Central memory CD8-positive, alpha-beta T cell (primary cell): ENCODE measurements around the gene KNOP1.
"Not testable (repeated sequence)": the region's sequence is repeated elsewhere in the genome, so short reads cannot be mapped to it uniquely, and the experiment has no call there.

Source experiments
- ATAC-seq: fragments of 150-1000 bp; cut with Tn5 transposase; replicated peaks from 2 replicates; pipeline ENCODE4 v1.10.0; 2022; ENCODE audit warnings: mild to moderate bottlenecking, moderate FRiP score, moderate number of reproducible peaks; ENCODE audit not compliant: poor library complexity, severe bottlenecking; ENCODE audit errors: extremely low read depth
- DNase-seq, 2 donors: peaks; one replicate each; pipeline ENCODE4 v3.0.0; 2021; ENCODE audit warnings: low spot score in 2 of 2
- H3K27ac Mint-ChIP-seq: one replicate; pipeline ENCODE4 v1.8.0; 2022; ENCODE audit warnings: low read depth, mild to moderate bottlenecking, moderate library complexity, mixed read lengths
- H3K27me3 Mint-ChIP-seq: one replicate; pipeline ENCODE4 v1.8.0; 2022; ENCODE audit warnings: mixed read lengths
- H3K36me3 Mint-ChIP-seq: one replicate; pipeline ENCODE4 v1.8.0; 2022; ENCODE audit warnings: mild to moderate bottlenecking, moderate library complexity, mixed read lengths; ENCODE audit not compliant: insufficient read depth
- H3K4me1 Mint-ChIP-seq: one replicate; pipeline ENCODE4 v1.8.0; 2022; ENCODE audit warnings: mixed read lengths
- H3K4me3 Mint-ChIP-seq: one replicate; pipeline ENCODE4 v1.8.0; 2022; ENCODE audit warnings: mild to moderate bottlenecking, moderate library complexity, mixed read lengths
- H3K9me3 Mint-ChIP-seq: one replicate; pipeline ENCODE4 v1.8.0; 2022; ENCODE audit warnings: mixed read lengths

KNOP1 gene

GRCh38 chr16:19681637-19682036 is 36.4 kb downstream of the KNOP1 start:
- DNase-seq = no peak
- no peak overlapping the region for H3K4me3 Mint-ChIP-seq
- H3K27ac Mint-ChIP-seq = no peak overlapping the region
- H3K4me1 Mint-ChIP-seq = no peaks in the 10 kb centered on the region
- H3K36me3 Mint-ChIP-seq = peaks cover 10% of the 10 kb centered on the region
- H3K9me3 Mint-ChIP-seq = no peaks in the 10 kb centered on the region
- no peaks in the 10 kb centered on the region for H3K27me3 Mint-ChIP-seq
- no peak for ATAC-seq

- ATAC-seq (no peak), DNase-seq (no peak)
- peak overlapping the region; percentile 76 for H3K27ac Mint-ChIP-seq
- no peaks in the 10 kb centered on the region for H3K27me3 Mint-ChIP-seq
- peaks cover 15% of the 10 kb centered on the region for H3K36me3 Mint-ChIP-seq
- H3K9me3 Mint-ChIP-seq = no peaks in the 10 kb centered on the region
- H3K4me1 Mint-ChIP-seq = no peaks in the 10 kb centered on the region
- H3K4me3 Mint-ChIP-seq = no peak overlapping the region
Observed at GRCh38 chr16:19680881-19681340, 37.1 kb downstream of the KNOP1 start.

GRCh38 chr16:19679281-19679680 is 38.7 kb downstream of the KNOP1 start:
- not testable (repeated sequence) for ATAC-seq

GRCh38 chr16:19678804-19679203 is 39.2 kb downstream of the KNOP1 start:
- no peaks in the 10 kb centered on the region for H3K27me3 Mint-ChIP-seq
- H3K36me3 Mint-ChIP-seq = peaks cover 16% of the 10 kb centered on the region
- DNase-seq (no peak), ATAC-seq (no peak)
- H3K27ac Mint-ChIP-seq = no peak overlapping the region
- H3K4me1 Mint-ChIP-seq = no peaks in the 10 kb centered on the region
- no peak overlapping the region for H3K4me3 Mint-ChIP-seq
- H3K9me3 Mint-ChIP-seq = no peaks in the 10 kb centered on the region

More at GRCh38 chr16:19679281-19679680, 38.7 kb downstream of the KNOP1 start:
- H3K4me1 Mint-ChIP-seq, H3K4me3 Mint-ChIP-seq, H3K27me3 Mint-ChIP-seq, H3K9me3 Mint-ChIP-seq, DNase-seq, H3K27ac Mint-ChIP-seq: not testable (repeated sequence)
- peaks cover 16% of the 10 kb centered on the region for H3K36me3 Mint-ChIP-seq

- no peak overlapping the region for H3K4me3 Mint-ChIP-seq
- H3K9me3 Mint-ChIP-seq = no peaks in the 10 kb centered on the region
- peaks cover 11% of the 10 kb centered on the region for H3K36me3 Mint-ChIP-seq
- H3K4me1 Mint-ChIP-seq = no peaks in the 10 kb centered on the region
- no peak overlapping the region for H3K27ac Mint-ChIP-seq
- ATAC-seq (no peak), DNase-seq (no peak)
- H3K27me3 Mint-ChIP-seq = no peaks in the 10 kb centered on the region
Observed at GRCh38 chr16:19677402-19677801, 40.6 kb downstream of the KNOP1 start.

GRCh38 chr16:19674485-19674884 is 43.5 kb downstream of the KNOP1 start:
- Mint-ChIP-seq H3K36me3 (peaks cover 16% of the 10 kb centered on the region), H3K4me3 (no peak overlapping the region), H3K27me3 (no peaks in the 10 kb centered on the region), H3K9me3 (no peaks in the 10 kb centered on the region), H3K4me1 (no peaks in the 10 kb centered on the region), H3K27ac (no peak overlapping the region)
- DNase-seq (no peak), ATAC-seq (no peak)

GRCh38 chr16:19672378-19672777 is 45.6 kb downstream of the KNOP1 start:
- DNase-seq = no peak

GRCh38 chr16:19666477-19666876 is 51.5 kb downstream of the KNOP1 start:
- no peak for ATAC-seq
- H3K4me3 Mint-ChIP-seq = no peak overlapping the region
- no peaks in the 10 kb centered on the region for H3K27me3 Mint-ChIP-seq
- DNase-seq = no peak
- peak overlapping the region; percentile 68 for H3K27ac Mint-ChIP-seq
- peaks cover 12% of the 10 kb centered on the region for H3K36me3 Mint-ChIP-seq
- peaks cover 4% of the 10 kb centered on the region for H3K9me3 Mint-ChIP-seq
- H3K4me1 Mint-ChIP-seq = no peaks in the 10 kb centered on the region

More at GRCh38 chr16:19672378-19672777, 45.6 kb downstream of the KNOP1 start:
- H3K4me3 Mint-ChIP-seq = no peak overlapping the region
- H3K9me3 Mint-ChIP-seq = no peaks in the 10 kb centered on the region
- no peaks in the 10 kb centered on the region for H3K4me1 Mint-ChIP-seq
- H3K27ac Mint-ChIP-seq = no peak overlapping the region
- H3K36me3 Mint-ChIP-seq = peaks cover 18% of the 10 kb centered on the region
- H3K27me3 Mint-ChIP-seq = no peaks in the 10 kb centered on the region
- ATAC-seq = no peak

- ATAC-seq, DNase-seq, H3K27ac Mint-ChIP-seq, H3K27me3 Mint-ChIP-seq, H3K9me3 Mint-ChIP-seq, H3K4me3 Mint-ChIP-seq, H3K4me1 Mint-ChIP-seq: not testable (repeated sequence)
- peaks cover 14% of the 10 kb centered on the region for H3K36me3 Mint-ChIP-seq
Observed at GRCh38 chr16:19665313-19665712, 52.7 kb downstream of the KNOP1 start.

GRCh38 chr16:19664166-19664565 is 53.9 kb downstream of the KNOP1 start:
- H3K27me3 Mint-ChIP-seq = no peaks in the 10 kb centered on the region
- DNase-seq = no peak
- no peak for ATAC-seq
- peaks cover 10% of the 10 kb centered on the region for H3K36me3 Mint-ChIP-seq
- H3K9me3 Mint-ChIP-seq = peaks cover 4% of the 10 kb centered on the region
- H3K4me1 Mint-ChIP-seq = no peaks in the 10 kb centered on the region
- H3K27ac Mint-ChIP-seq = no peak overlapping the region
- H3K4me3 Mint-ChIP-seq = no peak overlapping the region

GRCh38 chr16:19662351-19662750 is 55.7 kb downstream of the KNOP1 start:
- Mint-ChIP-seq H3K4me1 (no peaks in the 10 kb centered on the region), H3K9me3 (peaks cover 4% of the 10 kb centered on the region), H3K27me3 (no peaks in the 10 kb centered on the region), H3K4me3 (no peak overlapping the region), H3K27ac (no peak overlapping the region), H3K36me3 (peaks cover 9% of the 10 kb centered on the region)
- DNase-seq = no peak
- no peak for ATAC-seq

GRCh38 chr16:19660432-19660831 is 57.6 kb downstream of the KNOP1 start:
- Mint-ChIP-seq H3K27ac (no peak overlapping the region), H3K27me3 (no peaks in the 10 kb centered on the region), H3K4me3 (no peak overlapping the region), H3K9me3 (peaks cover 3% of the 10 kb centered on the region), H3K4me1 (no peaks in the 10 kb centered on the region), H3K36me3 (peaks cover 12% of the 10 kb centered on the region)
- no peak for DNase-seq
- no peak for ATAC-seq

GRCh38 chr16:19659554-19659953 is 58.5 kb downstream of the KNOP1 start:
- no peak overlapping the region for H3K4me3 Mint-ChIP-seq
- no peaks in the 10 kb centered on the region for H3K27me3 Mint-ChIP-seq

GRCh38 chr16:19657831-19658230 is 60.2 kb downstream of the KNOP1 start:
- Mint-ChIP-seq H3K27ac (no peak overlapping the region), H3K27me3 (no peaks in the 10 kb centered on the region)

More at GRCh38 chr16:19659554-19659953, 58.5 kb downstream of the KNOP1 start:
- Mint-ChIP-seq H3K27ac (no peak overlapping the region), H3K9me3 (no peaks in the 10 kb centered on the region), H3K4me1 (no peaks in the 10 kb centered on the region), H3K36me3 (peaks cover 12% of the 10 kb centered on the region)
- ATAC-seq = no peak
- DNase-seq = no peak

More at GRCh38 chr16:19657831-19658230, 60.2 kb downstream of the KNOP1 start:
- no peaks in the 10 kb centered on the region for H3K9me3 Mint-ChIP-seq
- H3K4me1 Mint-ChIP-seq = no peaks in the 10 kb centered on the region
- no peak overlapping the region for H3K4me3 Mint-ChIP-seq
- DNase-seq = no peak
- ATAC-seq = no peak
- H3K36me3 Mint-ChIP-seq = peaks cover 11% of the 10 kb centered on the region
